Measurements from ENCODE around the gene SFTPB.

- TF ChIP-seq POLR2AphosphoS5 (IDR thresholded peaks at IDR 0.05) (no peak), EP300 (conservative IDR thresholded peaks at IDR 0.05; ENCODE audit: poor library complexity, severe bottlenecking) (no peak), SMC3 (conservative IDR thresholded peaks at IDR 0.05; ENCODE audit: poor library complexity) (no peak), RAD21 (conservative IDR thresholded peaks at IDR 0.05) (no peak), MXI1 (conservative IDR thresholded peaks at IDR 0.05; ENCODE audit: poor library complexity, severe bottlenecking) (no peak), TAF1 (IDR thresholded peaks at IDR 0.05; ENCODE audit: low read depth) (no peak), EZH2 (IDR thresholded peaks at IDR 0.05; ENCODE audit: borderline replicate concordance, insufficient read depth, low read length, poor library complexity, severe bottlenecking) (no peak)
- TF ChIP-seq, protein P1, sequence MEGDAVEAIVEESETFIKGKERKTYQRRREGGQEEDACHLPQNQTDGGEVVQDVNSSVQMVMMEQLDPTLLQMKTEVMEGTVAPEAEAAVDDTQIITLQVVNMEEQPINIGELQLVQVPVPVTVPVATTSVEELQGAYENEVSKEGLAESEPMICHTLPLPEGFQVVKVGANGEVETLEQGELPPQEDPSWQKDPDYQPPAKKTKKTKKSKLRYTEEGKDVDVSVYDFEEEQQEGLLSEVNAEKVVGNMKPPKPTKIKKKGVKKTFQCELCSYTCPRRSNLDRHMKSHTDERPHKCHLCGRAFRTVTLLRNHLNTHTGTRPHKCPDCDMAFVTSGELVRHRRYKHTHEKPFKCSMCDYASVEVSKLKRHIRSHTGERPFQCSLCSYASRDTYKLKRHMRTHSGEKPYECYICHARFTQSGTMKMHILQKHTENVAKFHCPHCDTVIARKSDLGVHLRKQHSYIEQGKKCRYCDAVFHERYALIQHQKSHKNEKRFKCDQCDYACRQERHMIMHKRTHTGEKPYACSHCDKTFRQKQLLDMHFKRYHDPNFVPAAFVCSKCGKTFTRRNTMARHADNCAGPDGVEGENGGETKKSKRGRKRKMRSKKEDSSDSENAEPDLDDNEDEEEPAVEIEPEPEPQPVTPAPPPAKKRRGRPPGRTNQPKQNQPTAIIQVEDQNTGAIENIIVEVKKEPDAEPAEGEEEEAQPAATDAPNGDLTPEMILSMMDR (IDR thresholded peaks at IDR 0.05; ENCODE audit: poor library complexity, severe bottlenecking): no peak
- TF ChIP-seq, protein P2, sequence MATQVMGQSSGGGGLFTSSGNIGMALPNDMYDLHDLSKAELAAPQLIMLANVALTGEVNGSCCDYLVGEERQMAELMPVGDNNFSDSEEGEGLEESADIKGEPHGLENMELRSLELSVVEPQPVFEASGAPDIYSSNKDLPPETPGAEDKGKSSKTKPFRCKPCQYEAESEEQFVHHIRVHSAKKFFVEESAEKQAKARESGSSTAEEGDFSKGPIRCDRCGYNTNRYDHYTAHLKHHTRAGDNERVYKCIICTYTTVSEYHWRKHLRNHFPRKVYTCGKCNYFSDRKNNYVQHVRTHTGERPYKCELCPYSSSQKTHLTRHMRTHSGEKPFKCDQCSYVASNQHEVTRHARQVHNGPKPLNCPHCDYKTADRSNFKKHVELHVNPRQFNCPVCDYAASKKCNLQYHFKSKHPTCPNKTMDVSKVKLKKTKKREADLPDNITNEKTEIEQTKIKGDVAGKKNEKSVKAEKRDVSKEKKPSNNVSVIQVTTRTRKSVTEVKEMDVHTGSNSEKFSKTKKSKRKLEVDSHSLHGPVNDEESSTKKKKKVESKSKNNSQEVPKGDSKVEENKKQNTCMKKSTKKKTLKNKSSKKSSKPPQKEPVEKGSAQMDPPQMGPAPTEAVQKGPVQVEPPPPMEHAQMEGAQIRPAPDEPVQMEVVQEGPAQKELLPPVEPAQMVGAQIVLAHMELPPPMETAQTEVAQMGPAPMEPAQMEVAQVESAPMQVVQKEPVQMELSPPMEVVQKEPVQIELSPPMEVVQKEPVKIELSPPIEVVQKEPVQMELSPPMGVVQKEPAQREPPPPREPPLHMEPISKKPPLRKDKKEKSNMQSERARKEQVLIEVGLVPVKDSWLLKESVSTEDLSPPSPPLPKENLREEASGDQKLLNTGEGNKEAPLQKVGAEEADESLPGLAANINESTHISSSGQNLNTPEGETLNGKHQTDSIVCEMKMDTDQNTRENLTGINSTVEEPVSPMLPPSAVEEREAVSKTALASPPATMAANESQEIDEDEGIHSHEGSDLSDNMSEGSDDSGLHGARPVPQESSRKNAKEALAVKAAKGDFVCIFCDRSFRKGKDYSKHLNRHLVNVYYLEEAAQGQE (IDR thresholded peaks at IDR 0.05; ENCODE audit: borderline replicate concordance): no peak
These were observed 15.9 kb downstream of the SFTPB start for GRCh38 chr2:85652056-85652455.
